IPS-NIHi7 (cell line): ENCODE data around the gene ATP8B4.
A peak's percentile ranks its signal among the peaks of the same experiment; 100 is the strongest.

ENCODE experiments used
- DNase-seq: peaks from one replicate; pipeline ENCODE4 v3.0.0; 2012; ENCODE audit warnings: mixed read lengths; ENCODE audit errors: extremely low spot score

ATP8B4 gene

DNA sequence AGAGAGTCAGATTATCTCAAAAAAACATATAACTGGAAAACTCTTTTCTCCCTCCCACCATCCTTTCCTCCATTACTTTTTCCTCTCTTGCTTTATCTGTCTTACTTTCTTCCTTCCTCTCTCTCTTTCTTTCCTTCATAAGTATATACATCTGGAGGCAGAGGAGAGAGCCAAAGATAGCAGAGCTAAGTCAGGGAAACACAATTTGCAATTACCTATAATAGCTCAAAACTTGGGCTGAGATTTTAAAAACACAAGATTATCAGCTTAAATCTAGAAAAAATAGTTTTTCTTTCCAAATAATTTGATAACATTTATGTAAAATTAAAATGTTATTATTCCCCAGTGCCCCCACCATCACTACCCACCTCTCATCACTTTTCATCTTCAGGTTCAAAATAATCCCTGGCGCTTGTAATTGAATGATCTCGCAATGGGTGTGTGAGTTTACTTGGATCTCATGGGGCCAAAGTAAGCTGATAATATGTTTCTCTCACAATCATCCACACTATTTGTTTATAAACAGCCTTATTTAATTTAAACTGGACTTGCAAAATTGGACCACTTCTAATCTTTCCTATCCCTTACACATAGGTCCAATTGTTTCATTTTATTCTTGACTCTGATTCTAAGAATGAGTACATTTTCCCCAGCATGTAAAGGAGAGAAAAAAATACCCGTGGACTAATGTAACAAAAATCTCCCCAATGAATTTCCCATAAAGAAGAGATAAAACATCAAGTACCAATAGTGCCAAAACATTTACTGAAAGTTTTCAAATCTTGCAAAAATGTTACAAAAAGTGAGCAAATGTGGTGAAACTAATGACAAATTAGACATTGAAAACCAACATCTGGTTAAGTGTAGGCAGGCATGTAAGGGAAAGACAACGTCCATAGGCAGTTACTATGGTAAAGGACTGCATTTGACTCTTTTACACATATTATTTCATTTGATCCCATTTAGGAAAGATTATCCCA is 261.2 kb downstream of the ATP8B4 start:
- DNase-seq, result no peak

DNA sequence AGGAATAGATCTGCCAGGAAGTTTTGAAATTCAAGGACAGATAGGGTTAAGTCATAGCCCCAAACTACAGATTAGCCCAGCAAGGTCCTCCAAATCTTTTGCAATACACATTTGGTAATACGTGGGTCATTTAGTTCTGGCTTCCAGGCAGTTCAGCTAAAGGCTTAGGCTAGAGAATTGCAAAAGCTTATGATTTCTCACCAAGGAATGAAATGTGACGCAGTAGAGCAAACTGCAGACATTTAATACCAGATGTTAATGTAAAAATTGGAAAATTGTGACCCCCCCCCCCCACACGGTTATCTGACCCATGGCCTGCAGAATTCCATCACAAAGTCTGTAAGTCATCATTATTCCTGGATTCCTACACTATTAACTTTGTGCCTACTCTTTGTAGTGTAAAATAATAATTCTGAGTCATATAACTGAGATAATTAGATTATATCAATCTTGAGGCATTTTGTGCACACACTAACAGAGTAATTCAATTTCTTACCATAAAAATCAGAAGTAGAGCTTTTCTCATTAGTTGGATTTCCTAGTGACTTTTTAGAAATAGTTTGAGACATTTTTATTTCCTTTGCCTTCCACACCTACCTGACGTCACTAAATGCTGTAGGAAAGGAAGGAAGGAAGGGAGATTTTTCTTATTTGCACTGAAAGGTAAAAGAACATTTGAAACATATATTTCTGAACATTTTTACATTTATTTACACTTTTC is 263.0 kb downstream of the ATP8B4 start:
- no peak for DNase-seq

DNA sequence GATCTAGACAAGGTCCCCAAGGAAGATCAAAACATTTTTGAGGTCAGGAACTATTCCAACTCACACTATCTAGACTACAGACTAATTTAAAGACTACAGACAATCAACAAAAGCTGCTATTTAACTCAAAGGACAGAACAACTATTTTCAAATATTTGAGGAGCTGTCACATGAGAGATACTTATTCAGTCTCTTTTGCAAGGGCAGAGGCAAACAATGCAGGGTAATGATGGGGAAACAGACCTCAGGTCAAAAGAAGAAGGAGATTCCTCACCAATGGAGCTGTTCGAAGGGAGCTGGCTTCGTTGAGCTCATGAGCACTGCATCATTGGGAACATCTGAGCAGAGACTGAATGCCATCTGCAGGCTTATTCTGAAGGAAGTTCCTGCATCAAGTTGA is 266.3 kb downstream of the ATP8B4 start:
- DNase-seq, result no peak

DNA sequence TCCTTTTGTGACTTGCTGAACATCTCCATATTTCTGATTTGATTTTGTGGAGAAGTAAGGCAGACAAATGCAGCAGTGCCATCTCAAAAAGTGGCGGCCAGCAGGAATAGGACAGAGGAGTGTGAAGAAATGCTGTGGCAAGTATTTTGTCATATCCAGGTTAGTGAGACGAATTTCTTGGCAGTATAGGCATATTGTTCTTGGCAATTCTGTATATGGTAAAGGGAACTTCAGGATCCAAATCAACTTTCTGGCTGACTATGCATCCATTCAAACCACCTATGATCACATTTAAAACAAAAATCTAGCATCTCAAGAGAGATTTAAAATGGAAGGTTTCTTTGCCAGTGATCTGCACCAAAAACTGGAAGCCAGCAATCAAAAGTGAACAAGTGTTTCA is 270.2 kb downstream of the ATP8B4 start:
- DNase-seq, result no peak

DNA sequence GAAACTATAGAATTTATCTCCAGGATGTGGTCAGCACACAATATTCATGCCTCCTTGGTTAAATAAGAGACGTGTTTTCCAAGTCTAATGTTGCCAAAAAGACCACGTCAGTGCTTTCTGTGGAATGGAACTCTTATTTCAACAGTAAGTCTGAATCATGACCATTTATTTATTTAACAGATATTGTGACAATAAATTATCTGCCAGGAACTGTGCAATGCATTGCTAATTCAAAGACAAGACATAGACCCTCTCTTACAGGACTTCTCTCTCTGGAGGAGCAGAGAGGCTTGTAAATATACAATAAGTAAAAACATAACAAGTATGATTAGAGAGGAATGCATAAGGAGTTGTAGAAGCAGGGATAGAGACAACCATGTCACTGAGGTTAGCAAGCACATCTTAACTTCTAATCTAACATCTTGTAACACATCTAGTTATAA is 270.7 kb downstream of the ATP8B4 start:
- no peak for DNase-seq

DNA sequence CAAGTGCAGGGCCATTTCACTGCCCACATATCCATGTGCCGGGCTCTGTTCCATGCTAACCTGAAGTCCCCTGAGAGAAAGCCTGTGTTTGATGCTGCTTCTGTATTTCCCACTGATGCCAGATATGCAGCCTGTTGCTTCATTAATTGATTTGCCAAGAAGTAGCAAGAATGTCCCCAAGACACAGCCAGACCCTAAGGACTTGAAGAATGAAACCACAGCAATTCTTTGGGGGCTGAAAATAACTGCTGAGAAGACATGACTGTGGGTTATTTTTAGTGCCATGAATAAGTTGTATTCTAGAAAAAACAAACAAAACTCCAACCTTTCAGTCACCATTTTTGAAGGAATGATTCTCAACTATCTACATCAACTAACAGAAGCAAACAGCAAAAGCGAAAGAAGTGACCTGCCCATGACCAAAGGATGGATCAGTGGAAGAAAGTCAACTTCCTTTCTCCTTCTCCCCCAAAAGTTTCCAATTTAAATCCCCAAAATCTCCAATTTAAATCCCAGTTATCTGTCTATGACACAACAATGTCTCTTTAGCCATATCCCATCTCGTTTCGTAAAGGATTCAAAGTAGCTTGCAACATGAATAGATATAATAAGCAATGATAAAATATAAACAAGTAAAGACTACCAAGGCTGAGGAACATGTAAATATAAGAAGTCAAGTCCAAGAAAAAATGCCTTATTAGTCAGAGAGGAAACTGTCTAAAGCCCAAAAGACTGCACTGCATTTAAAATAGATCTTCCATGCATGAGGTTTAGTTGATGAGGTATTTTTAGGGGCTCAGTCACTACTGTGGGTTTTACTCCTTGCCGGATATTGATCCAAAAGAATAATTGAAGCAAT is 271.4 kb downstream of the ATP8B4 start:
- DNase-seq, result no peak

DNA sequence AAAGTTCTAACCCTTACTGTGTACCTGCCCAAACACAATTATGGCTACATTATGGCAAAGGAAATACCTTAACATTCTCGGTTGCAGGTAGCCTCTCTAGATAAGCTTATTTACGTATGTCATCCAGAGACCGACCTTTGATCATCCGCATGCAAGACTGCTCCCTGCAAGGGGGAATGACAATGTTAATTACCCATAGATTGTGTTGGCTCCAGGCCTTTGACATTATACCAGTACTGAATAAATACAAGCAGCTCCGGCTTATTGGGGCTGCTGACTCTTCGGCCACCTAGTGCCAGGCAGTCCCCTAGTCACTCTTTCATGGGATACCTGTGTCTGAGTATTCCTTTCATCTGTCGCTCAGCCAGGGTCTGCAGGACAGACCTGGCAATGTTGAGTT is 274.6 kb downstream of the ATP8B4 start:
- no peak for DNase-seq

DNA sequence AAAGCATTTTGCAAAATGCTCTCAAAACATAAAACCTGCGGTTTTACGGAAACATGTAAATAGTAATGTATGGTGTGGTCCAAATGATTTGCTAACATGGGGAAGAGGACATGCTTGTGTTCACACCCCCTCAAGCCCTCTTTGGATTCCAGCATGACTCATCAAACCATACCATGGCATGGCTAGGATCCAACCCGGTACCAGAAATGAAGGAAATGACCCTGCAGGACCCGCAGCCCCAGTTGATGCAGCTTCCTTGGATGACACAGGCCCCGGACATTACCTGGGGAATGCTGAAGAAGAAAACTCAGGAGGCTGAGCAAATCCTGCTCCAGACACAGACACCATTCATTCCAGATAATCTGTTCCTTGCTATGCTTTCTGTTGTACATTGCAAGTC is 275.3 kb downstream of the ATP8B4 start:
- no peak for DNase-seq

DNA sequence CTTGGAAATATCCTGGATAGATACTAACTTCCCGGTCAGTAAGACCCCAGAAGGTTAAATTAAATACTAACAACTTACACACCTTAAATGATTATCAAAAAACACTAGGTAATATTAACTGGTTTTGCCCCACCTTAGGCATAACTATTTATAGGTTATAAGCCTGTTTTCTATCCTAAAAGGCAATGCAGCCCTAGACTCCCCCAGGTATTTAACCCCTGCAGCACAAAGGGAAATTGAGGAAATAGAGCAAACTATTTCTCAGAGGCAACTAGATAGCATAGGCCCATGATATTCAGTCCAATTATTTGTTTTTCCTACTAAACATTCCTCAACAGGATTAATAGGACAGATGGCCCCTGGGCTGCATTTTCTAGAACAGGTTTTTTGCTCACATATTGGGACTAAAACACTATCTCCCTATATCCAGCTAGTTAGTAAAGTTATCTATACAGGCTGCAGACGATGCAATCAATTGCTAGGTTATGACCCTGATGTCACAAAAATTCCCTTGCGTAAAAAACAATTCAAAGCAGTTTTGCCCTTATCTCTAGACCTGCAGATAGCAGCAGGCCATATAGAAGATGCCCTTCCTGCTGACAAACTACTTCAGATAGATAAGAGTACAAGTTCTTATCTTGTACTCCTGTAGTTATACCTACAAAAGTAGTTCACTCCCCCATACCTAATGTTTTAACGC is 276.9 kb downstream of the ATP8B4 start:
- DNase-seq, result no peak

DNA sequence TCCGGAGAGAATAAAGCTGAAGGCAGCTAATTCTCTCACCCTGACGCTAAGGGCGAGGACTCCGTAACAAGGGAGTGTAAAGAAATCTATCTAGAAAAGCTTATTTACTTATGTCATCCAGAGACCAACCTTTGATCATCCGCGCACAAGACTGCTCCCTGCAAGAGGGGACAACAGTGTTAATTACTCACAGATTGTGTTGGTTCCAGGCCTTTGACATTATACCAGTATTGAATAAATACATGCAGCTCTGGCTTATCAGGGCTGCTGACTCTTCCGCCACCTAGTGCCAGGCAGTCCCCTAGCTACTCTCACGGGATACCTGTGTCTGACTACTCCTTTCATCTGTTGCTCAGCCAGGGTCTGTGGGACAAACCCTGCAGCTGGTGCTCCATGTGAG is 286.5 kb downstream of the ATP8B4 start:
- DNase-seq, result peak; percentile 61

DNA sequence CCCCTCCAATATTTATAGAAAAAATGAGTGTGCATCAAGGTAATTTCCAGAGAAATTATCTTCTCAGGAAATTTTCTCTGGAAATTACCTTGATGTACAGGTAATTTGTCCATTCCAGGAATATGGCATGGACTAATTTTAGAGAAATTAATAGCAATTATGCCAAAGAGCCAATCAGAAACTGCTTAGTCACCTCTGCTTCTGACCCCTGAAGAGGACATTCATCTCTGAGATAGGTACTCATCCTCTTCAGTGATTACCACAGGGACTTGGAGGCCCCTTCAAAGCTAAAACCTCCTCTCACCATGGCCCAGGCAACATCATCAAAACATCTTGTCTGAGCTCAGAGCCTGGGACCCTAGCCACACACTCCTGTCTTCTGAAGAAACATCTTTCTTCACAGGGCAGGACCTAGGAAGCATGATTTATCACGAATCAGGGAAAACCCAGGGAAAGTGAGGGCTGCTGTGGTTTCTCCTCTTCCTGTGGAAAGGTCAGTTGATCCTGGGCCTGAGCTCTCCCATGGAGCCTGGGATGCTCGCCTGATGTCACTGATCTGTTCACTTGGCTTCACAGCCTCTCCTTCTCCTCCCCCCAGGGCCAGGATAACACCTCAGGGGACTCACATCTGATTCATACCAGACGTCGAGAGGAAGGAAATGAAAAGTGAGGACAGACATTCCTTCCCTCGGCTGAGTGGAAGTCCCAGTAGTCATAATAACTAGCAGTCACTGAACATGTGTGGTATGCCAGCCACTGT is 287.6 kb downstream of the ATP8B4 start:
- no peak for DNase-seq

DNA sequence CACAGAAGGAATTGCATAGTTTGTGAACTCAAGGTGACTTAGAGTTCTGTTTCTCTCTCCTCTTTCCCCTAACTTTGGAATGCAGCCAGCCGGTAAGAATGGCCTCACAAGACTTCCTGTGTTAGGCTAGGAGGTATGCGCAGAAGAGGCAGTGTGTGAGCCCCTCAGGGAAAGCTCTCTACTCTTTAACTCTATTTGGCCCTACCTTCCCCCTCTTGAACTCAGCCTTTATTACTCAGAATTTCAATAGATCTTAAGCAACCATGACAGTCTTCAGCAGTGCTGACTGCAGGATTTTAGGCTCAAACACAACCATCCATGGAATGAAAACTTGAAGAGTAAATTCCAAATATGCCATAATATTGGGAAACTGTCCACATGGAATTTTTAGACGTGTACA is 288.6 kb downstream of the ATP8B4 start:
- DNase-seq, result no peak

DNA sequence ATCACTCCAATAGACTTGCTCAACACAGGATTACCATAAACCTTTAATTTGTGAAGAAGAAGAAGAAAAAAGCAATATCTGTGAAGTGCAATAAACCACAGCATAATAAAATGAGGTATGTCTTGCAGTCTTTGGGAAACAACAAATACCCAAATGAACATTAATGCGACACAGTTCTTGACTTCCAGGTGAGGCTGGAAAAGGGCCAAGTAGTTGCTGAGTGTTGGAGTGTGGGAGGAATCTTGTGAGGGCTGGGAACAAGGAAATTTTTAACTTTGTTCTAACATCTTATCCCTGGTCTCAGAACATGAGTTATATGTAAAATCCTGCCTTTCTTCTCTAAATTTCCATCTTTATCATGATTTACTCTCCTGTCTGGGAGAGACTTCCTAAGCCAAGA is 291.7 kb downstream of the ATP8B4 start:
- no peak for DNase-seq

DNA sequence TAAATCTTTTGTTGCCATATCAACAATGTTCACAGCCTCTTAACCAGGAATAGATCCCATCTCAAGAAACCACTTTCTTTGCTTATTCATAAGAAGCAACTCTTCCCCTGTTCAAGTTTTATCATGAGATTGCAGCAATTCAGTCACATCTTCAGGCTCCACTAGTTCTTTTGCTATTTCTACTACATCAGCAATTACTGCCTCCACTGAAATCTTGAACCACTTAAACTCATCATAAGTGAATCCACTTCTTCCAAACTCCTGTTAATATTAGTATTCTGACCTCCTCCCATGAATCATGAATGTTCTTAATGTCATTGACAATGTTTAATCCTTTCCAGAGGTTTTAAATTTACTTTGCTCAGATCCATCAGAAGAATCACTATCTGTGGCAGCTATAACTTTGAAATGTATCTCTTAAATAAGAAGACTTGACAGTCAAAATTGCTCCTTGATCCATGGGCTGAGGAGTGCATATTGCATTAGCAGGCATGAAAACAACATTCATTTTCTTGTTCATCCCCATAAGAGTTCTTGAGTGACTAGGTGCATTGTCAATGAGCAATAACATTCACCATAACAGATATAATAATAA is 292.3 kb downstream of the ATP8B4 start:
- no peak for DNase-seq

DNA sequence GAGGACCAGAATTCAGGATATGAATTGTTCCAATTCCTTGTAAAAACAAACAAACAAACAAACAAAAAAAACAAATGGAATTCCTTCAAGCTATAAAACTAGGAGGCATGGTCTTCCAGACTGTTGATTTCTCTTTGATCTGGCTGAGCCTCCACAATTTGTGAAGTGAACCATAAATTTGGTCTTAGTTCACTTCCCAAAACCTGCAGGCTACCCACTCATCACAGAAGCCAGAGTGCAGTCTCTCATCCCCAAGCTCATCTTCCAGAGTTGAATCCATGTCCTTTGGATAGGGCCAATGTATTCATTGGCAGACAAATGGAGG is 294.3 kb downstream of the ATP8B4 start:
- no peak for DNase-seq

DNA sequence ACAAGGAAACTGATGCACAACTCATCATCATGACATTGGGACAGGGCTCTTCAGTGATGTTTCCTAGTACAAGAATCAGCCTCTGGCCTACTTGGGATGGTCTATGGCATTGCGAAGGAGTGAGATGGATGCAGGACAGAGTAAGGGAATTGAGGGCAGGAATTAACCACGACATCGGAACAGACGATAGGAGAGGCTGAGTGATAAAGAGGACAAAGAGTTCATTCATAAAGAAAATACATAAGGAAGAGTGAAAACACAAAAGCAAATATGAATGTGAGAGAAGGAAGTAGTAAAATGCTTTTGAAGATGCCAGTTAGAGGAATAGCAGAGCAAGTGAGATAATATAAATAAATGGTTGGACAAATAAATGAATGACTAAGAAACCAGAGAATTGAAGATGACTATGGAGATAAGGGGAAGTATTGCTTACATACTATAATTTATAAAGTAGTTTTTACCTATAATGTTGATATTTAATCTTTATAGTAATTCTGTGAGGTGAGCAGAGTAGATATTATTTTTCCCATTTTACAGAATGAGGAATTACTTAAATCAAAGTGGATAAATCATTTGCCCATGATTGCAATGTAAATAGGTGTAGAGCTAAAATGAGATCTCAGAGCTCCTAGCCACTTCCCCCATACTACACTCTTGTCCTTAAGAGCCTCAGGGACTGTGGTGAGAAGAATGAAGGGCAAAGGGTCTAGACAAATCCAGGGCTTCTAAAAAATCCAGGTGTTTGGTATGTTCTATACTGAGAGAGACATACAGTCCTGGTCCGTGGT is 294.9 kb downstream of the ATP8B4 start:
- no peak for DNase-seq

DNA sequence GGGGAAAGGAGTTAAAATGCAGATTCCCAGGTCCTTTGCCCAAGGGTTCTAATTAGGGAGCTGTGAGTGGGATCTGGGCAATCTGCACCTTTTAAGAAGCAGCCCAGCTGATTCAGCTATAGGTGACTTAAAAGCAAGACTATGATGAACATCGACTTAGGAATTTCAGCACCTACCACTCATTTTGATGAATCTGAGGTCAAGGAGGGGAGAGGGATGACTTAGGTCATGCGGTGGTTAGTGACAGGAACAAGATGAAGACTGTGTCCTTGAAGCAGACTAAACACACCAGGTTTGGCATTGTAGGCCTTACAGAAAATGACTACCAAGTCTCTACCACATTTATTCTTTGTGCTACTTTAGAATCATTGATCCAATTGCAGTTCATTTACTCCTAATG is 301.9 kb downstream of the ATP8B4 start:
- DNase-seq, result no peak

DNA sequence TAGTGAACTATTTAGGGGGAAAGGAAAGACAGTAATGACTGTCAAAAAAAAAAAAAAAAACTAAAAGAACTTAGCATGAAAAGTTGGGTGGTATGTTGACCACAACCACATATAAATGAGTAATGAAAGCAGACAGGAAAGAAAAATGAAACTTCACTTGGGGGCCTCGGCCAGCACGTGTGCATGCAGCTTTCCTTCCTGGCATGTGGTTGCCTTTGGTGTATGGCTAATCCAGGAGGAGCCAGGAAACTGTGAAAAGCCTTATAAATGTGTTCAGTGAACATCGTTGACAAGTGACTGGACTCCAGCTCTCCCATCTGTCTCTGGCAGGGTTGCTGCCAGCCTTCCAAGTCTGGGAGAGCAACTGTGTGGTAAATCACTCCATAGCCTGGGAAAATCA is 303.1 kb downstream of the ATP8B4 start:
- no peak for DNase-seq

DNA sequence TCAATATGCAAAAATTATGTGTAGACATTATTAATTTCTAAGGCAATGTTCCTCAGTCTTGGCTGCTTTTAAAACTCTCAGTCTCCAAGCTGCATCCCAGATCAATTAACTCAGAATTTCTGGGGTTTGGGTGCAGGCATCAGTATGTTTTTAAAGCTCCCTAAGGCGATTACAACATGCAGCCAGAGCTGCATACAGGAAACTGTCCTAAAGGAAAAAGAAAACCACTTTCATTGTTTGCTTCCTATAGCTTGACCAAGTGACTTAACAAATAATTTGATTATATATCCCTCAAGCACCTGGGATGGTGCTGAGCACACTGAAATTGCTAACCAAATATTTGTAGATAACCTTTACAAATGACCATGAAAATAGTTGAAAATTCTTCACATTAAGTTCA is 303.5 kb downstream of the ATP8B4 start:
- no peak for DNase-seq

DNA sequence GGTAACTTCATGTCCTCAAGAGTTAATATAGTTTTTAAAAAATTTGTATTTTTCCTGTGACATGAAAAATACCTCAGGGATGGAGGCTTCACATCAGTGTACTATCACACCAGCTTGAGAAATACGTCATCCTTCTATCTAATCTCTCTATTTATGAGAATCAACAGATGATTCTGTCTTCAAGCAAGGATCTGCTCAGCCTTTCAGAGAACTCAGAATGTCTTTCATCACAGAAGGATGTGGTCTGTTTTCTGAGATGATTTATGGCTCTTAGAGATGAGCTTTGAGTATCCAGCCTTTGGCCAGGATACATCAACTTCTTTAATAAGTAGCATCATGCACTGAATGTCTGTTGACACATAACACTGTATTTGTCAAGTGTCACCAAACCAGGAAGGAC is 304.3 kb downstream of the ATP8B4 start:
- DNase-seq, result no peak
